ENCODE results near the gene ORC6. TPM values are rescaled to one million over a fixed set of nuclear protein-coding genes. Genes with fewer than 3 reads are reported as not detected.

The ORC6 gene
- polyA plus RNA-seq, 1 donor (not counting 4 experiments of a cell fraction or from before 2014, with no cell fraction given): 21.9 TPM

DNA sequence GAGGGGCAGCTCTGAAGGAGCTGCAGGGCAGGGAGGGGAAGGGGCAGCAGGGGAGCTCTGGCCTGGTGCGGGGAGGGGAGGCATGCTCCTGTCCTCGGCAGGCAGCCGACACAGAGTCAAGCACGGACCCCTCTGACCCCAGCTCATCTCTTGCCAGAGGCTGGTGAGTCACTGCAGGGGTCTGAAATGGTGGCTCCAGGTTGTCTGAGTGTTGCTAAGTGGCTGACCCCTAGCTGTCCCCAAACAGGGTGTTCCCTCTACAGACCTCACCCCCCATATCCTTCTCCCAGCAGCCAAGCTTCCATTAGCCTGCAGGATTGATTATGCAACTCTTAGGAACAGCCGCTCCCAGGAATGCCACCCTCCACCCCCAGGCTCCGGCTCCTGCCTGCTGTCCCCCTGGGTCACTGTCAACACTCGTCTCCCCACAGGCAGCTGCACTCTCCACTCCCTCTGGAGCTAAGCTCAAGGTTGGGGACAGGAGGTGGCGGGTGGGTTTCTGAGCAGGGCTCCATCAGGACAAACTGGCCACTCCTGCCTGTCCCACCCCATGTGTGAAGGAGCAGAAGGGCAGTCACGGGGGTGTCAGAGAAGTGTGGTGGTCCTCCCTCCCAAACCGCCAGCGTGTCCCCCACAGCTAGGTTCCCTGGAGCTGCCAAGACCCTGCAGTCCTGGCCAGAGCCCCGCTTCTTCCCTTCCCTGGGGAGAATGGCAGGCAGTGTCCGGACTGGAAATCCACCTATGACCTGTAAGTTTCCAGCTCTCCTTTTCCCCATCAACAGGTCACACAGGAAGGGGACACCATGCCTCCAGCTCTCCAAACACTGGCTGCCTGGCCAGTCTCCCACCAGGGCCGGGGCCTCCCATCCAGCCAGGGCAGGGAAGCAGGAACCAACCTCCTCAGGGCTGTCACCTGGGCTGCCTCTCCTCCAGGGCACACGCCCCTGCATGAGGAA is 57.6 kb downstream of the ORC6 start:
- Histone ChIP-seq H3K27ac (ENCODE audit: control insufficient read depth, insufficient read depth, low read length) (no peak overlapping the region), H3K9ac (ENCODE audit: control insufficient read depth, extremely low read depth, insufficient read depth, low read length) (no peak overlapping the region), H2AFZ (ENCODE audit: control insufficient read depth, low read length) (no peak overlapping the region), H3K36me3 (ENCODE audit: control insufficient read depth in 2 of 2, extremely low read depth in 1 of 2, insufficient read depth in 2 of 2, low read length in 2 of 2) (no peaks in the 10 kb centered on the region), H3K4me2 (ENCODE audit: control insufficient read depth, extremely low read depth, insufficient read depth, low read depth, low read length) (no peak overlapping the region), H4K20me1 (ENCODE audit: control insufficient read depth, extremely low read depth, insufficient read depth, low read length) (no peaks in the 10 kb centered on the region), H3K79me2 (ENCODE audit: control insufficient read depth, insufficient read depth, low read length) (no peaks in the 10 kb centered on the region), H3K9me3 (ENCODE audit: control insufficient read depth, low read depth, low read length) (no peaks in the 10 kb centered on the region), H3K4me1 (ENCODE audit: control insufficient read depth, extremely low read depth, insufficient read depth, low read length) (peaks cover 5% of the 10 kb centered on the region), H3K9me1 (ENCODE audit: control insufficient read depth, extremely low read depth, insufficient read depth, low read length) (no peaks in the 10 kb centered on the region), H3K4me3 (ENCODE audit: control insufficient read depth in 2 of 3, extremely low read depth in 1 of 3, insufficient read depth in 2 of 3, low read depth in 1 of 3, low read length in 3 of 3) (no peak overlapping the region), H3K27me3 (ENCODE audit: control insufficient read depth, extremely low read depth, insufficient read depth, low read length) (no peaks in the 10 kb centered on the region)
- DNase-seq (ENCODE audit: low read depth, low spot score) (no peak), FAIRE-seq (no peak)
- no peak for TF ChIP-seq EZH2 (IDR thresholded peaks at IDR 0.05; ENCODE audit: low read length)
- TF ChIP-seq, protein P1, sequence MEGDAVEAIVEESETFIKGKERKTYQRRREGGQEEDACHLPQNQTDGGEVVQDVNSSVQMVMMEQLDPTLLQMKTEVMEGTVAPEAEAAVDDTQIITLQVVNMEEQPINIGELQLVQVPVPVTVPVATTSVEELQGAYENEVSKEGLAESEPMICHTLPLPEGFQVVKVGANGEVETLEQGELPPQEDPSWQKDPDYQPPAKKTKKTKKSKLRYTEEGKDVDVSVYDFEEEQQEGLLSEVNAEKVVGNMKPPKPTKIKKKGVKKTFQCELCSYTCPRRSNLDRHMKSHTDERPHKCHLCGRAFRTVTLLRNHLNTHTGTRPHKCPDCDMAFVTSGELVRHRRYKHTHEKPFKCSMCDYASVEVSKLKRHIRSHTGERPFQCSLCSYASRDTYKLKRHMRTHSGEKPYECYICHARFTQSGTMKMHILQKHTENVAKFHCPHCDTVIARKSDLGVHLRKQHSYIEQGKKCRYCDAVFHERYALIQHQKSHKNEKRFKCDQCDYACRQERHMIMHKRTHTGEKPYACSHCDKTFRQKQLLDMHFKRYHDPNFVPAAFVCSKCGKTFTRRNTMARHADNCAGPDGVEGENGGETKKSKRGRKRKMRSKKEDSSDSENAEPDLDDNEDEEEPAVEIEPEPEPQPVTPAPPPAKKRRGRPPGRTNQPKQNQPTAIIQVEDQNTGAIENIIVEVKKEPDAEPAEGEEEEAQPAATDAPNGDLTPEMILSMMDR (optimal IDR thresholded peaks at IDR 0.05 in 1 of 3, IDR thresholded peaks at IDR 0.05 in 1 of 3, conservative IDR thresholded peaks at IDR 0.05 in 1 of 3; ENCODE audit: extremely low read depth in 1 of 3, insufficient read depth in 2 of 3, low read length in 3 of 3): no peak
- dilution Hi-C loops (cut with MboI; ENCODE audit: extremely low pct_ligation_motif_present, low sequenced_read_pairs): no loop called here

Other genes with a start within 250 kb of the ORC6 start
- 2.9 to 18.0 TPM (median 12.5 TPM) in 3 replicates for gene SHCBP1, start 68.3 kb upstream of the ORC6 start, polyA plus RNA-seq
- gene VPS35, start 481 bp upstream of the ORC6 start, polyA plus RNA-seq: 48.6 to 87.3 TPM (median 51.2 TPM) in 3 replicates
- gene MYLK3, start 58.7 kb downstream of the ORC6 start, polyA plus RNA-seq: 0.03 to 0.04 TPM in 2 of 3 replicates, not detected in the other
- 6.7 to 10.2 TPM (median 7.0 TPM) in 3 replicates for gene C16orf87, start 141.5 kb downstream of the ORC6 start, polyA plus RNA-seq
- gene GPT2, start 194.7 kb downstream of the ORC6 start, polyA plus RNA-seq: 15.4 to 19.7 TPM (median 16.1 TPM) in 3 replicates